Measurements from ENCODE around the gene TCEANC2. TPM values are rescaled to one million over a fixed set of nuclear protein-coding genes. Genes with fewer than 3 reads are reported as not detected.

The TCEANC2 gene
- total and polyA plus RNA-seq, 2 of the 4 experiments (the other 2 are of a cell fraction) = 2.4 to 3.2 TPM

DNA sequence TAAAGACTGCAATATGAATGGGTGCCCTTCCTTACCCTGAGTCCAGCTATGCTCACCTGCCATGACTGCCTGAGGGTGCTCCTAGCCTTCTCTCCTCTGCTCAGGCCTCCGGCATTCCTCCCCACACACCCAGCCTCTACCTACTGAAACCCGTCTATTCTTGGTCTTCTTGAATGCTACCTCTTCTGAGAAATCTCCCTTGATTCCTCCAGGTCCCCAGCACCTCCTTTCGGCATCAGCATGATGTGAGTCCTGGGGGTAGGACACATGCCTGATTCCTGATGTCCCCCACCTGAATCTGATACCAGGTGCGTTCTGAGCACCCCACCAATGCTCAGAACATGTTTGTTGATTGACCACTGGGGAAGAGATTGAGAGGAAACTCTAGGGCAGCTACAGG is 44.0 kb upstream of the TCEANC2 start:
- peaks cover 3% of the 10 kb centered on the region; the same call in 1 of the 2 replicates for H3K9me1 ChIP-seq (ENCODE audit: insufficient read depth, low read length)
- no peak overlapping the region for H4K8ac ChIP-seq (ENCODE audit: low read depth in 2 of 2, low read length in 2 of 2)
- no peak overlapping the region for H2BK20ac ChIP-seq (ENCODE audit: low read depth, low read length)
- intact Hi-C loops (cut with micrococcal nuclease) (no loop called here), in situ Hi-C loops (cut with MboI; ENCODE audit: low sequenced_read_pairs) (no loop called here), dilution Hi-C loops (cut with HindIII; ENCODE audit: low sequenced_read_pairs, unreplicated experiment) (no loop called here)
- no peak overlapping the region for H2BK5ac ChIP-seq (ENCODE audit: low read depth, low read length, poor library complexity, severe bottlenecking)
- no peaks in the 10 kb centered on the region for H3K79me1 ChIP-seq (ENCODE audit: low read depth in 1 of 2, low read length in 2 of 2)
- no peak overlapping the region for H3K27ac ChIP-seq (ENCODE audit: insufficient read depth, low read length)
- no peaks in the 10 kb centered on the region for H3K4me1 ChIP-seq (ENCODE audit: control insufficient read depth, insufficient read depth, low read length)
- no CpG with 5 or more reads among the region's 4 CpGs for WGBS, 2 experiments (ENCODE audit: extremely low coverage in 2 of 2, insufficient read length in 1 of 2)
- no peak overlapping the region for H3K56ac ChIP-seq (ENCODE audit: extremely low read depth, insufficient read depth, low read length)
- H3K14ac ChIP-seq (replicated peaks; ENCODE audit: low read depth, low read length) = no peak overlapping the region
- no peak overlapping the region for H2BK15ac ChIP-seq (ENCODE audit: low read depth, low read length)
- DNase-seq (no peak), ATAC-seq (ENCODE audit: low read depth) (no peak)
- TF ChIP-seq RCOR1 (IDR thresholded peaks at IDR 0.05; ENCODE audit: insufficient replicate concordance, low read length) (no peak), SMC3 (IDR thresholded peaks at IDR 0.05; ENCODE audit: low read depth, low read length) (no peak), FOS (IDR thresholded peaks at IDR 0.05; ENCODE audit: low read depth, low read length) (no peak), BHLHE40 (IDR thresholded peaks at IDR 0.05; ENCODE audit: low read depth, low read length) (no peak), CEBPB (IDR thresholded peaks at IDR 0.05; ENCODE audit: low read depth, low read length) (no peak), RFX5 (IDR thresholded peaks at IDR 0.05; ENCODE audit: low read depth, low read length) (no peak), RAD21 (IDR thresholded peaks at IDR 0.05; ENCODE audit: low read length) (no peak), MAFK (IDR thresholded peaks at IDR 0.05; ENCODE audit: low read depth, low read length) (no peak), POLR2A (IDR thresholded peaks at IDR 0.05; ENCODE audit: low read depth, low read length) (no peak), MAZ (IDR thresholded peaks at IDR 0.05; ENCODE audit: borderline replicate concordance, low read depth, low read length) (no peak), MXI1 (IDR thresholded peaks at IDR 0.05; ENCODE audit: borderline replicate concordance, low read depth, low read length) (no peak), NFE2L2 (IDR thresholded peaks at IDR 0.05; ENCODE audit: low read depth, low read length) (no peak), CHD1 (IDR thresholded peaks at IDR 0.05; ENCODE audit: low read depth, low read length) (no peak)
- TF ChIP-seq, protein P1, sequence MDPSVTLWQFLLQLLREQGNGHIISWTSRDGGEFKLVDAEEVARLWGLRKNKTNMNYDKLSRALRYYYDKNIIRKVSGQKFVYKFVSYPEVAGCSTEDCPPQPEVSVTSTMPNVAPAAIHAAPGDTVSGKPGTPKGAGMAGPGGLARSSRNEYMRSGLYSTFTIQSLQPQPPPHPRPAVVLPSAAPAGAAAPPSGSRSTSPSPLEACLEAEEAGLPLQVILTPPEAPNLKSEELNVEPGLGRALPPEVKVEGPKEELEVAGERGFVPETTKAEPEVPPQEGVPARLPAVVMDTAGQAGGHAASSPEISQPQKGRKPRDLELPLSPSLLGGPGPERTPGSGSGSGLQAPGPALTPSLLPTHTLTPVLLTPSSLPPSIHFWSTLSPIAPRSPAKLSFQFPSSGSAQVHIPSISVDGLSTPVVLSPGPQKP (IDR thresholded peaks at IDR 0.05; ENCODE audit: borderline replicate concordance, low read depth, low read length) = no peak
- TF ChIP-seq, protein P2, sequence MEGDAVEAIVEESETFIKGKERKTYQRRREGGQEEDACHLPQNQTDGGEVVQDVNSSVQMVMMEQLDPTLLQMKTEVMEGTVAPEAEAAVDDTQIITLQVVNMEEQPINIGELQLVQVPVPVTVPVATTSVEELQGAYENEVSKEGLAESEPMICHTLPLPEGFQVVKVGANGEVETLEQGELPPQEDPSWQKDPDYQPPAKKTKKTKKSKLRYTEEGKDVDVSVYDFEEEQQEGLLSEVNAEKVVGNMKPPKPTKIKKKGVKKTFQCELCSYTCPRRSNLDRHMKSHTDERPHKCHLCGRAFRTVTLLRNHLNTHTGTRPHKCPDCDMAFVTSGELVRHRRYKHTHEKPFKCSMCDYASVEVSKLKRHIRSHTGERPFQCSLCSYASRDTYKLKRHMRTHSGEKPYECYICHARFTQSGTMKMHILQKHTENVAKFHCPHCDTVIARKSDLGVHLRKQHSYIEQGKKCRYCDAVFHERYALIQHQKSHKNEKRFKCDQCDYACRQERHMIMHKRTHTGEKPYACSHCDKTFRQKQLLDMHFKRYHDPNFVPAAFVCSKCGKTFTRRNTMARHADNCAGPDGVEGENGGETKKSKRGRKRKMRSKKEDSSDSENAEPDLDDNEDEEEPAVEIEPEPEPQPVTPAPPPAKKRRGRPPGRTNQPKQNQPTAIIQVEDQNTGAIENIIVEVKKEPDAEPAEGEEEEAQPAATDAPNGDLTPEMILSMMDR (conservative IDR thresholded peaks at IDR 0.05; ENCODE audit: low read depth, low read length) = no peak
- TF ChIP-seq, protein P3, sequence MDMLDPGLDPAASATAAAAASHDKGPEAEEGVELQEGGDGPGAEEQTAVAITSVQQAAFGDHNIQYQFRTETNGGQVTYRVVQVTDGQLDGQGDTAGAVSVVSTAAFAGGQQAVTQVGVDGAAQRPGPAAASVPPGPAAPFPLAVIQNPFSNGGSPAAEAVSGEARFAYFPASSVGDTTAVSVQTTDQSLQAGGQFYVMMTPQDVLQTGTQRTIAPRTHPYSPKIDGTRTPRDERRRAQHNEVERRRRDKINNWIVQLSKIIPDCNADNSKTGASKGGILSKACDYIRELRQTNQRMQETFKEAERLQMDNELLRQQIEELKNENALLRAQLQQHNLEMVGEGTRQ (IDR thresholded peaks at IDR 0.05; ENCODE audit: low read depth, low read length) = no peak
- no peak overlapping the region for H2AK9ac ChIP-seq (replicated peaks; ENCODE audit: low read depth, low read length, poor library complexity)
- no TSS peak for BruUV-seq (replicated peaks)
- H2AFZ ChIP-seq (replicated peaks; ENCODE audit: low read length, poor library complexity) = no peak overlapping the region
- H4K5ac ChIP-seq (ENCODE audit: low read depth, low read length) = no peak overlapping the region
- H3K9me3 ChIP-seq (ENCODE audit: control insufficient read depth, insufficient read depth, low read length) = peaks cover 2% of the 10 kb centered on the region; the same call in 1 of the 2 replicates
- no peak overlapping the region for H3K4me2 ChIP-seq (ENCODE audit: low read depth, low read length)
- H2AK5ac ChIP-seq (ENCODE audit: low read depth, low read length) = no peak overlapping the region
- H4K20me1 ChIP-seq (ENCODE audit: insufficient read depth, low read length) = no peaks in the 10 kb centered on the region
- H2BK120ac ChIP-seq (ENCODE audit: low read depth, low read length) = no peak overlapping the region
- no peak overlapping the region for H3K18ac ChIP-seq (ENCODE audit: low read depth, low read length)
- no peak overlapping the region for H3K4ac ChIP-seq (ENCODE audit: low read depth, low read length)
- POLR2A ChIA-PET (ENCODE audit: unreplicated experiment) = no interaction called here
- H3K9ac ChIP-seq (ENCODE audit: low read depth, low read length) = no peak overlapping the region
- no peaks in the 10 kb centered on the region for H3K36me3 ChIP-seq (ENCODE audit: control insufficient read depth, insufficient read depth, low read length)
- H3K27me3 ChIP-seq (ENCODE audit: control insufficient read depth, insufficient read depth, low read length) = peaks cover 74% of the 10 kb centered on the region
- no peak overlapping the region for H3K23ac ChIP-seq (ENCODE audit: low read depth, low read length)
- CTCF ChIA-PET = no interaction called here
- no peak overlapping the region for H3K4me3 ChIP-seq (ENCODE audit: insufficient read depth, low read depth, low read length)
- no peak overlapping the region for H4K91ac ChIP-seq (ENCODE audit: insufficient read depth, low read depth, low read length)
